Esophagus squamous epithelium (tissue), 4 donors: Measurements from ENCODE around the gene OR6V1.

ENCODE experiments used
- POLR2A ChIP-seq, 4 donors: fragments of 450-650 bp; IDR thresholded peaks; one replicate each; pipeline ENCODE4 v1.6.1; 2017; ENCODE audit warnings: antibody characterized with exemption in 4 of 4, mild to moderate bottlenecking in 4 of 4, moderate library complexity in 3 of 4
- TF ChIP-seq, protein P1 (sequence below), 6 experiments: fragments of 450-650 bp in 4 of 6; fragments of 200-600 bp in 2 of 6; sonication (generic) in 2 of 6; IDR thresholded peaks; one replicate each; pipeline ENCODE4 v1.5.1; 2016 to 2019; ENCODE audit warnings: antibody characterized with exemption in 6 of 6, mild to moderate bottlenecking in 4 of 6, moderate library complexity in 4 of 6

DNA sequence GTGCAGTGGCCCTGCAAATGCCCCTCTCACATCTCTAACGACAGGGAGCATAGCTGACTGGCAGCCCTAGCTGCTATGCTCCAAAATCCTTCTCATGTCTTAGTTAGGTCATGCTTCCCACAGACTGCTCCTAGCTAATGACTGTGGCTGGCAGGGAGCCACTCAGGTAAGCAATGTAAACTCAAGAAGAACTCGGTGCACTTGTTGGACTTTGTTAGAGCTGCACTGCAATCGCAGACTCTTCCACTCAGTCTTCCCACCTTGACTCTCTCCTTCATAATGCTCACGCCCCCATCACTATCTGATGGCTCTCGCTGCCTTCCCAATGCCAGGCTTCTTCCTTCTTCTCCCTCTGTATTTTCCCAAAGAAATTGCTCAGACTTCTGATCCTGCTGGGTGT, 49.2 kb upstream of the OR6V1 start:
- TF ChIP-seq, protein P1, sequence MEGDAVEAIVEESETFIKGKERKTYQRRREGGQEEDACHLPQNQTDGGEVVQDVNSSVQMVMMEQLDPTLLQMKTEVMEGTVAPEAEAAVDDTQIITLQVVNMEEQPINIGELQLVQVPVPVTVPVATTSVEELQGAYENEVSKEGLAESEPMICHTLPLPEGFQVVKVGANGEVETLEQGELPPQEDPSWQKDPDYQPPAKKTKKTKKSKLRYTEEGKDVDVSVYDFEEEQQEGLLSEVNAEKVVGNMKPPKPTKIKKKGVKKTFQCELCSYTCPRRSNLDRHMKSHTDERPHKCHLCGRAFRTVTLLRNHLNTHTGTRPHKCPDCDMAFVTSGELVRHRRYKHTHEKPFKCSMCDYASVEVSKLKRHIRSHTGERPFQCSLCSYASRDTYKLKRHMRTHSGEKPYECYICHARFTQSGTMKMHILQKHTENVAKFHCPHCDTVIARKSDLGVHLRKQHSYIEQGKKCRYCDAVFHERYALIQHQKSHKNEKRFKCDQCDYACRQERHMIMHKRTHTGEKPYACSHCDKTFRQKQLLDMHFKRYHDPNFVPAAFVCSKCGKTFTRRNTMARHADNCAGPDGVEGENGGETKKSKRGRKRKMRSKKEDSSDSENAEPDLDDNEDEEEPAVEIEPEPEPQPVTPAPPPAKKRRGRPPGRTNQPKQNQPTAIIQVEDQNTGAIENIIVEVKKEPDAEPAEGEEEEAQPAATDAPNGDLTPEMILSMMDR (IDR thresholded peaks at IDR 0.05): no peak
- TF ChIP-seq POLR2A (IDR thresholded peaks at IDR 0.05): no peak
